Neural progenitor cell (in vitro differentiated cells): ENCODE measurements around the gene RANBP2. TPM values are rescaled to one million over a fixed set of nuclear protein-coding genes. Genes with fewer than 3 reads are reported as not detected.

ENCODE experiments used
- DNase-seq: peaks from one replicate; pipeline ENCODE4 v3.0.0-alpha.2; 2016; ENCODE audit warnings: low spot score
- H2AFZ ChIP-seq: fragments of 200-600 bp; sonication (generic); replicated peaks from 2 replicates; pipeline ENCODE4 v1.6.1; 2016; ENCODE audit warnings: antibody characterized with exemption
- H3F3A ChIP-seq: fragments of 200-600 bp; sonication (generic); 2 replicates; pipeline ENCODE4 v1.6.1; 2016; ENCODE audit warnings: antibody characterized with exemption, low read depth
- H3K27ac ChIP-seq: fragments of 200-600 bp; sonication (generic); 2 replicates; pipeline ENCODE4 v1.5.1; 2016; ENCODE audit warnings: mild to moderate bottlenecking
- H3K27me3 ChIP-seq: fragments of 200-600 bp; sonication (generic); 2 replicates; pipeline ENCODE4 v1.6.1; 2016; ENCODE audit warnings: mild to moderate bottlenecking, moderate library complexity
- H3K36me3 ChIP-seq: fragments of 200-600 bp; sonication (generic); 2 replicates; pipeline ENCODE4 v1.5.1; 2016
- H3K4me1 ChIP-seq: fragments of 200-600 bp; sonication (generic); 2 replicates; pipeline ENCODE4 v1.6.1; 2016; ENCODE audit warnings: mixed run types
- H3K4me2 ChIP-seq: fragments of 200-600 bp; sonication (generic); 2 replicates; pipeline ENCODE4 v1.6.1; 2016
- H3K4me3 ChIP-seq: fragments of 200-600 bp; sonication (generic); 2 replicates; pipeline ENCODE4 v1.5.1; 2016
- H3K79me2 ChIP-seq: fragments of 200-600 bp; sonication (generic); 2 replicates; pipeline ENCODE4 v1.6.1; 2016; ENCODE audit warnings: low read depth
- H3K9ac ChIP-seq: fragments of 200-600 bp; sonication (generic); 2 replicates; pipeline ENCODE4 v1.6.1; 2016
- H3K9me3 ChIP-seq: fragments of 200-600 bp; sonication (generic); 2 replicates; pipeline ENCODE4 v1.5.1; 2016; ENCODE audit warnings: low read depth
- H4K20me1 ChIP-seq: fragments of 200-600 bp; sonication (generic); 2 replicates; pipeline ENCODE4 v1.6.1; 2016; ENCODE audit warnings: low read depth
- H3K27ac Mint-ChIP-seq: 3 replicates; pipeline ENCODE4 v1.8.0; 2021; ENCODE audit warnings: mixed read lengths
- H3K27me3 Mint-ChIP-seq: 2 replicates; pipeline ENCODE4 v1.8.0; 2022; ENCODE audit warnings: low read depth, mild to moderate bottlenecking, inconsistent platforms, moderate library complexity, mixed read lengths; ENCODE audit not compliant: insufficient read depth
- H3K36me3 Mint-ChIP-seq: 3 replicates; pipeline ENCODE4 v1.8.0; 2021; ENCODE audit warnings: mixed read lengths
- H3K4me1 Mint-ChIP-seq: 3 replicates; pipeline ENCODE4 v1.8.0; 2021; ENCODE audit warnings: mixed read lengths
- H3K4me3 Mint-ChIP-seq: 3 replicates; pipeline ENCODE4 v1.8.0; 2021; ENCODE audit warnings: mild to moderate bottlenecking, moderate library complexity, mixed read lengths
- H3K9me3 Mint-ChIP-seq: 3 replicates; pipeline ENCODE4 v1.8.0; 2020; ENCODE audit warnings: mixed read lengths
- CTCF ChIP-seq: fragments of 200-600 bp; sonication (generic); IDR thresholded peaks from 2 replicates; pipeline ENCODE4 v1.5.1; 2017; ENCODE audit warnings: antibody characterized with exemption, mild to moderate bottlenecking
- EZH2 ChIP-seq: fragments of 200-600 bp; sonication (generic); IDR thresholded peaks from 2 replicates; pipeline ENCODE4 v1.6.1; 2017; ENCODE audit warnings: antibody characterized with exemption, mild to moderate bottlenecking, moderate library complexity
- EZH2phosphoT487 ChIP-seq: fragments of 200-600 bp; sonication (generic); IDR thresholded peaks from 2 replicates; pipeline ENCODE4 v1.6.1; 2017; ENCODE audit warnings: antibody characterized with exemption
- total RNA-seq: library from RNA; depleted of rRNA; stranded (reverse); fragments of >200 nt; gene quantifications from 2 replicates; pipeline ENCODE4 v1.2.3, GENCODE V29; 2015; ENCODE audit warnings: low replicate concordance

The RANBP2 gene
- total RNA-seq, 1 donor from 2014 or later: 109 TPM

- Histone ChIP-seq H3K79me2 (peaks cover 53% of the 10 kb centered on the region), H3K27me3 (no peaks in the 10 kb centered on the region), H3K27ac (no peak overlapping the region), H3K4me2 (no peak overlapping the region), H2AFZ (no peak overlapping the region), H3K36me3 (peaks cover 56% of the 10 kb centered on the region), H3K9me3 (peaks cover 2% of the 10 kb centered on the region), H4K20me1 (no peaks in the 10 kb centered on the region), H3F3A (peaks cover 1% of the 10 kb centered on the region), H3K4me3 (no peak overlapping the region), H3K9ac (no peak overlapping the region), H3K4me1 (no peaks in the 10 kb centered on the region)
- Mint-ChIP-seq H3K36me3 (peaks cover 55% of the 10 kb centered on the region), H3K4me3 (no peak overlapping the region), H3K27ac (no peak overlapping the region), H3K4me1 (no peaks in the 10 kb centered on the region), H3K9me3 (peaks cover 7% of the 10 kb centered on the region), H3K27me3 (no peaks in the 10 kb centered on the region)
- no peak for DNase-seq
- TF ChIP-seq CTCF (no peak), EZH2 (no peak), EZH2phosphoT487 (no peak)
These were observed 83.9 kb downstream of the RANBP2 start for GRCh38 chr2:108803045-108803736.

GRCh38 chr2:108805032-108805431 is 85.8 kb downstream of the RANBP2 start:
- Histone ChIP-seq H3F3A (no peaks in the 10 kb centered on the region), H3K27ac (no peak overlapping the region), H3K9me3 (peaks cover 12% of the 10 kb centered on the region), H3K79me2 (peaks cover 62% of the 10 kb centered on the region), H3K36me3 (peaks cover 58% of the 10 kb centered on the region), H4K20me1 (no peaks in the 10 kb centered on the region), H2AFZ (no peak overlapping the region), H3K4me2 (no peak overlapping the region), H3K4me3 (no peak overlapping the region), H3K9ac (no peak overlapping the region), H3K27me3 (no peaks in the 10 kb centered on the region), H3K4me1 (no peaks in the 10 kb centered on the region)
- no peaks in the 10 kb centered on the region for H3K4me1 Mint-ChIP-seq
- peaks cover 24% of the 10 kb centered on the region for H3K9me3 Mint-ChIP-seq
- H3K27ac Mint-ChIP-seq: no peak overlapping the region
- TF ChIP-seq CTCF (no peak), EZH2phosphoT487 (no peak), EZH2 (no peak)
- H3K27me3 Mint-ChIP-seq: no peaks in the 10 kb centered on the region
- no peak overlapping the region for H3K4me3 Mint-ChIP-seq
- DNase-seq: no peak
- H3K36me3 Mint-ChIP-seq: peaks cover 59% of the 10 kb centered on the region

- H3K36me3 ChIP-seq: peaks cover 60% of the 10 kb centered on the region
- no peaks in the 10 kb centered on the region for H3K27me3 ChIP-seq
- no peaks in the 10 kb centered on the region for H3K4me1 ChIP-seq
- Mint-ChIP-seq H3K36me3 (peaks cover 63% of the 10 kb centered on the region), H3K9me3 (peaks cover 30% of the 10 kb centered on the region), H3K4me1 (no peaks in the 10 kb centered on the region), H3K27ac (no peak overlapping the region), H3K4me3 (no peak overlapping the region), H3K27me3 (no peaks in the 10 kb centered on the region)
- no peaks in the 10 kb centered on the region for H4K20me1 ChIP-seq
- H3K79me2 ChIP-seq: peaks cover 66% of the 10 kb centered on the region
- TF ChIP-seq CTCF: no peak
- no peak for TF ChIP-seq EZH2phosphoT487
- TF ChIP-seq EZH2: no peak
- DNase-seq: no peak
- no peaks in the 10 kb centered on the region for H3F3A ChIP-seq
- H3K9me3 ChIP-seq: peaks cover 12% of the 10 kb centered on the region
- H3K4me2 ChIP-seq: no peak overlapping the region
- no peak overlapping the region for H3K27ac ChIP-seq
- H3K4me3 ChIP-seq: no peak overlapping the region
- no peak overlapping the region for H2AFZ ChIP-seq
- no peak overlapping the region for H3K9ac ChIP-seq
These were observed 86.5 kb downstream of the RANBP2 start for GRCh38 chr2:108805782-108806181.
